Activated naive CD4-positive, alpha-beta T cell treated with anti-CD3 and anti-CD28 coated beads, Interleukin-2, amount 50 U/mL, for 72 hours (primary cell): ENCODE data around the gene PRDM2. TPM values are rescaled to one million over a fixed set of nuclear protein-coding genes. Genes with fewer than 3 reads are reported as not detected.

Experiments
- ATAC-seq, 2 donors: fragments of 150-1000 bp; cut with Tn5 transposase; 2 replicates each; pipeline ENCODE4 v1.10.0; 2021; ENCODE audit warnings: mild to moderate bottlenecking in 2 of 2, moderate library complexity in 2 of 2
- DNase-seq, 2 donors: peaks; one replicate each; pipeline ENCODE4 v3.0.0; 2021 to 2022; ENCODE audit warnings: low spot score in 2 of 2
- H3K27ac Mint-ChIP-seq, 2 donors: one replicate each; pipeline ENCODE4 v1.8.0; 2022; ENCODE audit warnings: mild to moderate bottlenecking in 2 of 2, mixed read lengths in 2 of 2
- H3K36me3 Mint-ChIP-seq, 2 donors: one replicate each; pipeline ENCODE4 v1.8.0; 2022; ENCODE audit warnings: mixed read lengths in 2 of 2
- H3K9me3 Mint-ChIP-seq, 2 donors: one replicate each; pipeline ENCODE4 v1.8.0; 2022; ENCODE audit warnings: mixed read lengths in 2 of 2
- total RNA-seq, 2 donors: library from RNA; stranded (reverse); gene quantifications; one replicate each; pipeline ENCODE4 v1.2.3, GENCODE V29; 2022

The PRDM2 gene
- total RNA-seq, 2 donors from 2014 or later = 44.0 to 64.3 TPM

GRCh38 chr1:13766592-13767564 is 66.9 kb downstream of the PRDM2 start:
- no peaks in the 10 kb centered on the region for H3K9me3 Mint-ChIP-seq
- peak overlapping the region; percentile 40 to 44 for H3K27ac Mint-ChIP-seq
- no peak for DNase-seq
- peaks cover 0 to 8% of the 10 kb centered on the region in 2 donors for H3K36me3 Mint-ChIP-seq
- peak; percentile 88 to 93 for ATAC-seq

GRCh38 chr1:13769212-13769611 is 69.2 kb downstream of the PRDM2 start:
- Mint-ChIP-seq H3K27ac (peak overlapping the region; percentile 39 to 48), H3K36me3 (peaks cover 0 to 13% of the 10 kb centered on the region in 2 donors), H3K9me3 (no peaks in the 10 kb centered on the region)
- no peak for ATAC-seq
- DNase-seq = no peak

GRCh38 chr1:13769830-13770229 is 69.8 kb downstream of the PRDM2 start:
- Mint-ChIP-seq H3K27ac (no peak overlapping the region), H3K36me3 (peaks cover 0 to 14% of the 10 kb centered on the region in 2 donors), H3K9me3 (no peaks in the 10 kb centered on the region)
- ATAC-seq (no peak), DNase-seq (no peak)

- ATAC-seq (no peak), DNase-seq (no peak)
- Mint-ChIP-seq H3K9me3 (no peaks in the 10 kb centered on the region), H3K36me3 (peaks cover 0 to 13% of the 10 kb centered on the region in 2 donors), H3K27ac (peak overlapping the region in 1 of 2 donors; percentile 19)
Measured at GRCh38 chr1:13770743-13771142, 70.8 kb downstream of the PRDM2 start.

- Mint-ChIP-seq H3K27ac (no peak overlapping the region), H3K36me3 (peaks cover 0 to 5% of the 10 kb centered on the region in 2 donors), H3K9me3 (no peaks in the 10 kb centered on the region)
- no peak for ATAC-seq
- DNase-seq = no peak
Measured at GRCh38 chr1:13771745-13772144, 71.8 kb downstream of the PRDM2 start.

GRCh38 chr1:13772271-13772670 is 72.3 kb downstream of the PRDM2 start:
- ATAC-seq (no peak), DNase-seq (no peak)
- Mint-ChIP-seq H3K9me3 (no peaks in the 10 kb centered on the region), H3K36me3 (peaks cover 0 to 5% of the 10 kb centered on the region in 2 donors), H3K27ac (no peak overlapping the region)

- no peak for ATAC-seq
- Mint-ChIP-seq H3K36me3 (peaks cover 10 to 16% of the 10 kb centered on the region in 2 donors), H3K27ac (peak overlapping the region in 1 of 2 donors; percentile 90), H3K9me3 (no peaks in the 10 kb centered on the region)
- no peak for DNase-seq
Measured at GRCh38 chr1:13774121-13774520, 74.1 kb downstream of the PRDM2 start.

- DNase-seq = no peak
- Mint-ChIP-seq H3K9me3 (no peaks in the 10 kb centered on the region), H3K27ac (no peak overlapping the region), H3K36me3 (peaks cover 10 to 21% of the 10 kb centered on the region in 2 donors)
- ATAC-seq = no peak
Measured at GRCh38 chr1:13775459-13775858, 75.5 kb downstream of the PRDM2 start.

- Mint-ChIP-seq H3K9me3 (no peaks in the 10 kb centered on the region), H3K36me3 (peaks cover 10 to 26% of the 10 kb centered on the region in 2 donors), H3K27ac (no peak overlapping the region)
- no peak for ATAC-seq
- DNase-seq = no peak
Measured at GRCh38 chr1:13775916-13776315, 75.9 kb downstream of the PRDM2 start.

- Mint-ChIP-seq H3K9me3 (no peaks in the 10 kb centered on the region), H3K27ac (peak overlapping the region in 1 of 2 donors; percentile 34), H3K36me3 (peaks cover 22 to 48% of the 10 kb centered on the region in 2 donors)
- no peak for ATAC-seq
- DNase-seq = no peak
Measured at GRCh38 chr1:13778431-13778830, 78.4 kb downstream of the PRDM2 start.

- peak overlapping the region in 1 of 2 donors; percentile 67 for H3K27ac Mint-ChIP-seq
- no peaks in the 10 kb centered on the region for H3K9me3 Mint-ChIP-seq
- peaks cover 22 to 46% of the 10 kb centered on the region in 2 donors for H3K36me3 Mint-ChIP-seq
- ATAC-seq = no peak
- no peak for DNase-seq
Measured at GRCh38 chr1:13779930-13780329, 79.9 kb downstream of the PRDM2 start.

GRCh38 chr1:13780780-13781179 is 80.8 kb downstream of the PRDM2 start:
- ATAC-seq (no peak), DNase-seq (no peak)
- no peaks in the 10 kb centered on the region for H3K9me3 Mint-ChIP-seq
- peak overlapping the region; percentile 47 to 75 for H3K27ac Mint-ChIP-seq
- peaks cover 22 to 46% of the 10 kb centered on the region in 2 donors for H3K36me3 Mint-ChIP-seq

GRCh38 chr1:13781228-13781627 is 81.2 kb downstream of the PRDM2 start:
- H3K9me3 Mint-ChIP-seq = no peaks in the 10 kb centered on the region
- no peak for ATAC-seq
- H3K36me3 Mint-ChIP-seq = peaks cover 22 to 49% of the 10 kb centered on the region in 2 donors
- H3K27ac Mint-ChIP-seq = peak overlapping the region; percentile 47 to 75
- no peak for DNase-seq

GRCh38 chr1:13781907-13782633 is 82.1 kb downstream of the PRDM2 start:
- H3K36me3 Mint-ChIP-seq = peaks cover 22 to 54% of the 10 kb centered on the region in 2 donors
- no peak for DNase-seq
- H3K27ac Mint-ChIP-seq = peak overlapping the region; percentile 47 to 77
- no peaks in the 10 kb centered on the region for H3K9me3 Mint-ChIP-seq
- ATAC-seq = peak; percentile 61 to 70

GRCh38 chr1:13782634-13783360 is 82.8 kb downstream of the PRDM2 start:
- H3K27ac Mint-ChIP-seq = peak overlapping the region; percentile 47 to 77
- H3K9me3 Mint-ChIP-seq = no peaks in the 10 kb centered on the region
- ATAC-seq (no peak), DNase-seq (no peak)
- peaks cover 22 to 57% of the 10 kb centered on the region in 2 donors for H3K36me3 Mint-ChIP-seq

GRCh38 chr1:13783551-13783950 is 83.6 kb downstream of the PRDM2 start:
- DNase-seq (no peak), ATAC-seq (no peak)
- peaks cover 18 to 59% of the 10 kb centered on the region in 2 donors for H3K36me3 Mint-ChIP-seq
- no peaks in the 10 kb centered on the region for H3K9me3 Mint-ChIP-seq
- H3K27ac Mint-ChIP-seq = peak overlapping the region in 1 of 2 donors; percentile 55
